Vagina (tissue), 2 donors: ENCODE data around the gene DCTN2. TPM values are rescaled to one million over a fixed set of nuclear protein-coding genes. Genes with fewer than 3 reads are reported as not detected.

Source experiments
- DNase-seq, 2 donors: peaks; one replicate each; pipeline ENCODE4 v3.0.0-alpha.2; 2017; ENCODE audit errors: extremely low spot score in 2 of 2
- H3K27ac ChIP-seq: fragments of 200-600 bp; sonication (generic); one replicate; pipeline ENCODE4 v1.5.1; 2019
- H3K27me3 ChIP-seq: fragments of 200-600 bp; sonication (generic); one replicate; pipeline ENCODE4 v1.5.1; 2019
- H3K36me3 ChIP-seq, 2 donors: fragments of 200-600 bp; sonication (generic); one replicate each; pipeline ENCODE4 v1.5.1; 2017 to 2019
- H3K4me1 ChIP-seq: fragments of 200-600 bp; sonication (generic); one replicate; pipeline ENCODE4 v1.5.1; 2019
- H3K4me3 ChIP-seq, 2 donors: fragments of 200-600 bp; sonication (generic); 1 replicate in 1 of 2; 2 replicates in 1 of 2; pipeline ENCODE4 v1.5.1; 2016 to 2019
- H3K9me3 ChIP-seq: fragments of 200-600 bp; sonication (generic); one replicate; pipeline ENCODE4 v1.5.1; 2019
- CTCF ChIP-seq, 3 experiments: fragments of 450-650 bp in 2 of 3; fragments of 200-600 bp in 1 of 3; sonication (generic) in 1 of 3; IDR thresholded peaks; one replicate each; pipeline ENCODE4 v1.5.1; 2017 to 2019; ENCODE audit warnings: antibody characterized with exemption in 3 of 3, mild to moderate bottlenecking in 2 of 3, moderate library complexity in 2 of 3
- POLR2A ChIP-seq, 2 donors: fragments of 450-650 bp; IDR thresholded peaks; one replicate each; pipeline ENCODE4 v1.6.1; 2017; ENCODE audit warnings: antibody characterized with exemption in 2 of 2, mild to moderate bottlenecking in 2 of 2, moderate library complexity in 2 of 2
- POLR2AphosphoS5 ChIP-seq, 2 donors: sonication (generic); formaldehyde crosslinking; IDR thresholded peaks; one replicate each; pipeline ENCODE4 v1.9.0; 2017; ENCODE audit warnings: antibody characterized with exemption in 2 of 2, mild to moderate bottlenecking in 2 of 2, low read depth in 1 of 2; ENCODE audit not compliant: insufficient read depth in 1 of 2
- intact Hi-C: fragments of 100-400 bp; cut with DNase I; formaldehyde crosslinking; loops from one replicate; pipeline ENCODE4 v1.15.1; 2023
- total RNA-seq: library from RNA; depleted of rRNA; stranded (reverse); fragments of >200 nt; gene quantifications from one replicate; pipeline ENCODE4 v1.2.3, GENCODE V29; 2016

Gene DCTN2
- total RNA-seq, 1 donor from 2014 or later = 131 TPM

GRCh38 chr12:57549203-57549908, 2.4 kb upstream of the DCTN2 start:
- peak overlapping the region; percentile 43 to 47 for H3K4me3 ChIP-seq
- H3K4me1 ChIP-seq = peaks cover 34% of the 10 kb centered on the region
- no peak overlapping the region for H3K27ac ChIP-seq

GRCh38 chr12:57548488-57548887, 1.5 kb upstream of the DCTN2 start:
- no peaks in the 10 kb centered on the region for H3K27me3 ChIP-seq
- TF ChIP-seq POLR2A (IDR thresholded peaks at IDR 0.05) (no peak), POLR2AphosphoS5 (IDR thresholded peaks at IDR 0.05; ENCODE audit: insufficient read depth in 1 of 2, low read depth in 1 of 2) (no peak), CTCF (IDR thresholded peaks at IDR 0.05) (no peak)
- no peaks in the 10 kb centered on the region for H3K9me3 ChIP-seq
- no peak for DNase-seq
- H3K4me1 ChIP-seq = peaks cover 41% of the 10 kb centered on the region
- no peaks in the 10 kb centered on the region for H3K36me3 ChIP-seq
- intact Hi-C loops = no loop called here
- no peak overlapping the region for H3K27ac ChIP-seq
- H3K4me3 ChIP-seq = no peak overlapping the region

More at GRCh38 chr12:57549203-57549908, 2.4 kb upstream of the DCTN2 start:
- Histone ChIP-seq H3K36me3 (no peaks in the 10 kb centered on the region), H3K27me3 (no peaks in the 10 kb centered on the region), H3K9me3 (no peaks in the 10 kb centered on the region)
- no peak for DNase-seq
- intact Hi-C loops = no loop called here
- no peak for TF ChIP-seq POLR2A (IDR thresholded peaks at IDR 0.05)
- no peak for TF ChIP-seq POLR2AphosphoS5 (IDR thresholded peaks at IDR 0.05; ENCODE audit: insufficient read depth in 1 of 2, low read depth in 1 of 2)
- TF ChIP-seq CTCF (IDR thresholded peaks at IDR 0.05) = no peak

- Histone ChIP-seq H3K27ac (no peak overlapping the region), H3K4me1 (peaks cover 41% of the 10 kb centered on the region), H3K27me3 (no peaks in the 10 kb centered on the region), H3K4me3 (no peak overlapping the region), H3K9me3 (no peaks in the 10 kb centered on the region), H3K36me3 (no peaks in the 10 kb centered on the region)
- no peak for TF ChIP-seq CTCF (IDR thresholded peaks at IDR 0.05)
- TF ChIP-seq POLR2A (IDR thresholded peaks at IDR 0.05) = no peak
- TF ChIP-seq POLR2AphosphoS5 (IDR thresholded peaks at IDR 0.05; ENCODE audit: insufficient read depth in 1 of 2, low read depth in 1 of 2) = no peak
- no peak for DNase-seq
- intact Hi-C loops = no loop called here
These were observed 972 bp upstream of the DCTN2 start for GRCh38 chr12:57548013-57548315.

- H3K27me3 ChIP-seq = no peaks in the 10 kb centered on the region
These were observed 458 bp upstream of the DCTN2 start for GRCh38 chr12:57547288-57548012.

More at GRCh38 chr12:57547288-57548012, 458 bp upstream of the DCTN2 start:
- Histone ChIP-seq H3K9me3 (no peaks in the 10 kb centered on the region), H3K4me1 (peaks cover 41% of the 10 kb centered on the region), H3K36me3 (no peaks in the 10 kb centered on the region), H3K27ac (peak overlapping the region; percentile 94), H3K4me3 (peak overlapping the region; percentile 90 to 91)
- TF ChIP-seq POLR2A (IDR thresholded peaks at IDR 0.05) = no peak
- no peak for TF ChIP-seq CTCF (IDR thresholded peaks at IDR 0.05)
- TF ChIP-seq POLR2AphosphoS5 (IDR thresholded peaks at IDR 0.05; ENCODE audit: insufficient read depth in 1 of 2, low read depth in 1 of 2) = peak in 1 of 2 donors; percentile 48
- intact Hi-C loops = no loop called here
- DNase-seq = no peak
